GM19467 (cell line): Measurements from ENCODE around the gene BMERB1.
"Not testable (repeated sequence)": the region's sequence is repeated elsewhere in the genome, so short reads cannot be mapped to it uniquely, and the experiment has no call there.

Experiments
- ATAC-seq: cut with Tn5 transposase; IDR thresholded peaks from one replicate; pipeline ENCODE4 v1.9.1; 2021; ENCODE audit warnings: mild to moderate bottlenecking, moderate library complexity; ENCODE audit not compliant: unreplicated experiment

Gene BMERB1

GRCh38 chr16:15519790-15520189, 85.4 kb downstream of the BMERB1 start:
- no peak for ATAC-seq

- no peak for ATAC-seq
Measured at GRCh38 chr16:15521390-15521757, 87.0 kb downstream of the BMERB1 start.

GRCh38 chr16:15521758-15522509, 87.5 kb downstream of the BMERB1 start:
- ATAC-seq = no peak

- no peak for ATAC-seq
Measured at GRCh38 chr16:15523092-15523541, 88.7 kb downstream of the BMERB1 start.

GRCh38 chr16:15523939-15524338, 89.6 kb downstream of the BMERB1 start:
- no peak for ATAC-seq

GRCh38 chr16:15524966-15525365, 90.6 kb downstream of the BMERB1 start:
- no peak for ATAC-seq

DNA sequence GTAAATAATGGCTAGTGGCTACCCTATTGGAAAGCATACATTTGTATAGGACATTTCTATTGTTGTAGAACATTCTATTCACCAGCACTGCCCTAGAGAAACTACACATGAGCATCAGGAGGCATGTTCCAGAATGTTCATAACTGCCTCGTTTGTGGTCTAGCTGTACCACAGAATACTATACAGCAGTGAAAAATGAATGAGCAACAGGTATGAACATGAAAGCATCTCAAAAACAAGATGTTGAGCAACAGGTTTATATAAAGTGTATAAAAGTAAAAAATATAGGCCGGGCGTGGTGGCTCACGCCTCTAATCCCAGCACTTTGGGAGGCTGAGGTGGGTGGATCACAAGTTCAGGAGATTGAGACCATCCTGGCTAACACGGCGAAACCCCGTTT, 91.7 kb downstream of the BMERB1 start:
- no peak for ATAC-seq

- no peak for ATAC-seq
Measured at GRCh38 chr16:15526731-15527130, 92.3 kb downstream of the BMERB1 start.

- no peak for ATAC-seq
Measured at GRCh38 chr16:15529673-15530072, 95.3 kb downstream of the BMERB1 start.

GRCh38 chr16:15530085-15530484, 95.7 kb downstream of the BMERB1 start:
- ATAC-seq = no peak

- ATAC-seq = no peak
Measured at GRCh38 chr16:15532825-15533224, 98.4 kb downstream of the BMERB1 start.

DNA sequence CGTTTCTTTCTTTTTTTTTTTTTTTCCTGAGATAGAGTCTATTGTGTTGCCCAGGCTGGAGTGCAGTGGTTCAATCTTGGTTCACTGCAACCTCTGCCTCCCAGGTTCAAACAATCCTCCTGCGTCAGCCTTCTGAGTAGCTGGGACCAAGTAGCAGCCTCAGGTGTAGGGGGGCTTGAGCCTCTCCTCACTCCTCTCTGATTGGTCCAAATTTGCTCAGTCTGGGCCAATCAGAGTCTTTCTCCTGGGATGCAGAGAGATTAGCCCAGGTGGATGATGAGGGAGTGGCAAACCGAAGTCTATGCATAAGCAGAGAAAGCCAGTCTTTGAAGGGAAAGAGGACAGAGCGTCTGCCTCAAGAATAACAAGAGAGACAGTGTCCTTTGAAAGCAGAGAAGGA, 99.0 kb downstream of the BMERB1 start:
- ATAC-seq = no peak

DNA sequence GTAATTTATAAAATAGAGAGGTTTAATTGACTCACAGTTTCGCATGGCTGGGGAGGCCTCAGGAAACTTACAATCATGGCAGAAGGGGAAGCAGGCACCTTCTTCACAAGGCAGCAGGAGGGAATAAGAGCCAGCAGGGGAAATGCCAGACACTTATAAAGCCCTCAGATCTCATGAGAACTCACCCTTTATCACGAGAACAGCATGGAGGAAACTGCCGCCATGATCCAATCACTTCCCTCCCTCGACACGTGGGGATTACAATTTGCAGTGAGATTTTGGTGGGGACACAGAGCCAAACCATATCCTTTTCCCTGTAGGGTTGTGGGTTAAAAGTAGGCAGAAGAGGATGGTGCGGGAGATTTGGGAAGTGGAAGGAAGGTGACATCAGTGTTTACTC, 101.4 kb downstream of the BMERB1 start:
- ATAC-seq = no peak

- ATAC-seq = no peak
Measured at GRCh38 chr16:15536843-15537242, 102.5 kb downstream of the BMERB1 start.

GRCh38 chr16:15538507-15538906, 104.1 kb downstream of the BMERB1 start:
- no peak for ATAC-seq

DNA sequence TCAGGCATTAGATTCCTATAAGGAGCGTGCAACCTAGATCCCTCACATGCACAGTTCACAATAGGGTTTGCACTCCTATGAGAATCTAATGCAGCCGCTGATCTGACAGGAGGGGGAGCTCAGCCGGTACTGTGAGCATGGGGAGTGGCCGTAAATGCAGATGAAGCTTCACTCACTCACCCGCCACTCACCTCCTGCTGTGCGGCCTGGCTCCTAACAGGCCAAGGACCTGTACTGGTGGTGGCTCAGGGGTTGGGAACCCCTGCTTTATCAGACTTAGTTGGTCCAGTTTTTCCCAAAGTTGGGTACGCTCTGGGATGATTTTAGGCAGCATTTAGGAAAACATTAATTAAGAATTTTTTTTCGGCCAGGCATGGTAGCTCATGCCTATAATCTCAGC, 104.8 kb downstream of the BMERB1 start:
- no peak for ATAC-seq

- no peak for ATAC-seq
Measured at GRCh38 chr16:15542261-15542660, 107.9 kb downstream of the BMERB1 start.

DNA sequence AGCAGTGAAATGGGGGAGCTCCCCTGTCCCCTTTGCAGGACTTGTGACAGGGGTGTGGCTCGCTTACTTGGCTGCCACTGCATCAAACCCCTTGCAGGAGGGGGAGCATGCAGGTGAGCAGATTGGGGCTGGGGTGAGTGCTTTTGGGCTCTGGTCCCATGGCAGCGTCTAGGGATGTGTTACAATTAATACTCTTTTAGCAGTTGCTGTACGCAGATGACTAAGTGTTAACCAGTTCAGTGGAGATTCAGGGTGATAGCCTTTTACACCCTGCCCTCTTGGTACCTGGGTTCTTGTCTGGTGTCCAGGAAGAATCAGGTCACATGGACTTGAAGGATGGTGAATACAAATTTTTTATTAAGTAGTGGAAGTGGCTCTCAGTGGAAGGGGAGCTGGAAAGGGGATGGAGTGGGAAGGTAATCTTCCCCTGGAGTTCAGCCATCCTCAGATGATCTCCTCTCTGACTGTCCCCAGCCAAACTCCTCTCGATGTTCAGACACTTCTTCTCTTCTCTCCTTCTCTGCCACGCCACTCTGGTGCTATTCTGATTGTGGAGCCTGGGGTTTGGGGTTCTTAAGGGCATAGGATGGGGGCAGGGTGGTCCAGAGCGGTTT, 108.5 kb downstream of the BMERB1 start:
- ATAC-seq = no peak

DNA sequence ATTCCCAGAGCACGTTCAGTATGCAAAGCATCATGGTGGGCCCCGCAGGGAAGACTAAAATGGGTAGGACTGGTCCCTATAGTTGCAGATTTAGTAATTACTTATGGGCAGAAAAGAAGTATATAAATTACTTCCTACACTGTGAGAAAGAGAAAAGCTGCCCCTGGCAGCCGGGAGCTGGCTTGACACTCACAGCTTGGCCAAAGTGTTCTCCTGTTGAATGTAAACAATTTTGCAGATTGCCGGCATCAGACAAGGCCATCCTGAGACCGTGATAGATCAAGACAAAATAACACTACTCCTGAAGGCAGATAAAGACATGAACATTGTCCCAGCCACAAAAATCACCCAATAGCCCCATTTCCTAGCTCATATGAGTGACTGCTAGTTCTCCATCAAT, 110.0 kb downstream of the BMERB1 start:
- ATAC-seq = no peak

DNA sequence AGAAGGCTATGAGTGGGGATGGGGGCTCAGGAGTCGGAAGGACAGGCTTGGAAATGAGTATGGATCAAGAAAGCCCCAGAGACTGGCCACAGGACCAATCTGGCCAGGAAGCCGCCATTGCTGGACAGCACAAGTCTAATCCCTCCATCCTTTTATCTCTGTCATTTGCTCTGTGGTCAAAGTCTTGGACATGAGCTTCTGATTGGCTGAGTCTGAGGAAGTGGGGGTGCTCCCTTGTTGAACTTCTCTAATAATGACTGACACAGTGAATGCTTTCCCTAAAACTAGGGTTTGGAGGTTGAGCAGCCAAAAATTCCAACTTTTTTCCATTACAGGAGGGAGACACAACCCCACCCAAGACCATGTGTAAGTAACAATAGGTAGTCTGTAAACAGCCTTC, 111.2 kb downstream of the BMERB1 start:
- no peak for ATAC-seq

- ATAC-seq = not testable (repeated sequence)
Measured at GRCh38 chr16:15547072-15547767, 112.8 kb downstream of the BMERB1 start.

DNA sequence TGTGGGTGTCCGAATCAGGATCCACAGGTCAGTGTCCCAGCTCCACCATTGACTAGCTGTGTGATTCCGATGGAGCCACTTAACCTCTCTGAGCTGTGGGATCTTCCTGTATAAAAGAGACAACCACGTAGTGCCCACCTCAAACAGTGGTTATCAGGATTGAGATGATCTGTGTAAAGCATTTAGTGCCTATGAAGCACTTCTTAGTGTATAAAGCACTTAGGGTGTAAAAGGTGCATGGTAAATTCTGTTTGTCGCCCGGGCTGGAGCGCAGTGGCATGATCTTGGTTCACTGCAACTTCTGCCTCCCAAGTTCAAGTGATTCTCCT, 113.3 kb downstream of the BMERB1 start:
- ATAC-seq = no peak
